WTC11 (cell line): Measurements from ENCODE around the gene HES6. TPM values are rescaled to one million over a fixed set of nuclear protein-coding genes. Genes with fewer than 3 reads are reported as not detected.
A peak's percentile ranks its signal among the peaks of the same experiment; 100 is the strongest.

Experiments used
- ATAC-seq: fragments of 200-7000 bp; cut with Tn5 transposase; 2 replicates; pipeline ENCODE4 v1.10.0; 2021; ENCODE audit warnings: mild to moderate bottlenecking, moderate library complexity
- CTCF ChIA-PET: fragments of 300-600 bp; sonication (Branson Sonifier 250); formaldehyde crosslinking; loops from one replicate; lab custom pipeline; 2021; ENCODE audit warnings: antibody characterized with exemption; lab: Charles Lee
- POLR2A ChIA-PET: fragments of 350-600 bp; sonication (Branson Sonifier 250); formaldehyde crosslinking; loops from one replicate; lab custom pipeline; 2021; ENCODE audit warnings: antibody characterized with exemption; lab: Charles Lee
- DNase-seq: peaks from one replicate; pipeline ENCODE4 v3.0.0; 2021; ENCODE audit warnings: low spot score
- H3K27ac Mint-ChIP-seq: 2 replicates; pipeline ENCODE4 v1.8.0; 2021; ENCODE audit warnings: mixed read lengths
- H3K27me3 Mint-ChIP-seq: 2 replicates; pipeline ENCODE4 v1.8.0; 2021; ENCODE audit warnings: low read depth, mild to moderate bottlenecking, moderate library complexity, mixed read lengths
- H3K36me3 Mint-ChIP-seq: 2 replicates; pipeline ENCODE4 v1.8.0; 2021; ENCODE audit warnings: mixed read lengths
- H3K4me1 Mint-ChIP-seq: 2 replicates; pipeline ENCODE4 v1.8.0; 2022; ENCODE audit warnings: mixed read lengths
- H3K4me3 Mint-ChIP-seq: 2 replicates; pipeline ENCODE4 v1.8.0; 2021; ENCODE audit warnings: mild to moderate bottlenecking, moderate library complexity, mixed read lengths
- H3K9me3 Mint-ChIP-seq: 2 replicates; pipeline ENCODE4 v1.8.0; 2021; ENCODE audit warnings: mixed read lengths
- ARID4B ChIP-seq: sonication (generic); formaldehyde crosslinking; IDR thresholded peaks from 2 replicates; pipeline ENCODE4 v1.8.0; 2023; ENCODE audit warnings: missing genetic modification reagents, mild to moderate bottlenecking, borderline replicate concordance
- CREM ChIP-seq: sonication (generic); formaldehyde crosslinking; IDR thresholded peaks from 2 replicates; pipeline ENCODE4 v1.8.1; 2022; ENCODE audit warnings: mild to moderate bottlenecking, missing genetic modification reagents, moderate library complexity
- E2F5 ChIP-seq: sonication (generic); formaldehyde crosslinking; IDR thresholded peaks from 2 replicates; pipeline ENCODE4 v1.8.1; 2022; ENCODE audit warnings: mild to moderate bottlenecking, moderate library complexity, missing genetic modification reagents
- EMX1 ChIP-seq: fragments of 250-450 bp; sonication (Bioruptor Pico); IDR thresholded peaks from 2 replicates; pipeline ENCODE4 v1.8.0; 2021; ENCODE audit warnings: mild to moderate bottlenecking
- GABPB1 ChIP-seq: sonication (generic); formaldehyde crosslinking; IDR thresholded peaks from 2 replicates; pipeline ENCODE4 v1.8.1; 2023; ENCODE audit warnings: mild to moderate bottlenecking, missing genetic modification reagents
- KAT7 ChIP-seq: sonication (generic); formaldehyde crosslinking; IDR thresholded peaks from 2 replicates; pipeline ENCODE4 v1.8.1; 2023; ENCODE audit warnings: missing genetic modification reagents, mild to moderate bottlenecking, borderline replicate concordance
- PREB ChIP-seq: sonication (generic); formaldehyde crosslinking; IDR thresholded peaks from 2 replicates; pipeline ENCODE4 v1.8.1; 2022; ENCODE audit warnings: mild to moderate bottlenecking, missing genetic modification reagents, moderate library complexity, borderline replicate concordance
- RELA ChIP-seq: sonication (generic); formaldehyde crosslinking; IDR thresholded peaks from 2 replicates; pipeline ENCODE4 v1.8.1; 2022; ENCODE audit warnings: missing genetic modification reagents, mild to moderate bottlenecking, borderline replicate concordance
- RORB ChIP-seq: fragments of 250-450 bp; sonication (Bioruptor Pico); IDR thresholded peaks from 2 replicates; pipeline ENCODE4 v1.9.0; 2021; ENCODE audit warnings: mild to moderate bottlenecking
- TEAD1 ChIP-seq: sonication (generic); formaldehyde crosslinking; IDR thresholded peaks from 2 replicates; pipeline ENCODE4 v1.8.0; 2022; ENCODE audit warnings: mild to moderate bottlenecking, missing genetic modification reagents
- TEAD4 ChIP-seq: sonication (generic); formaldehyde crosslinking; IDR thresholded peaks from 2 replicates; pipeline ENCODE4 v1.8.0; 2022; ENCODE audit warnings: mild to moderate bottlenecking, missing genetic modification reagents
- TP53 ChIP-seq: sonication (generic); formaldehyde crosslinking; IDR thresholded peaks from 2 replicates; pipeline ENCODE4 v1.8.1; 2023; ENCODE audit warnings: mild to moderate bottlenecking, missing genetic modification reagents
- ZNF138 ChIP-seq: sonication (generic); formaldehyde crosslinking; conservative IDR thresholded peaks from 2 replicates; pipeline ENCODE4 v1.8.1; 2022; ENCODE audit warnings: mild to moderate bottlenecking, moderate library complexity, missing genetic modification reagents
- ZNF232 ChIP-seq: sonication (generic); formaldehyde crosslinking; IDR thresholded peaks from 2 replicates; pipeline ENCODE4 v1.8.0; 2022; ENCODE audit warnings: mild to moderate bottlenecking, missing genetic modification reagents
- ZNF317 ChIP-seq: sonication (generic); formaldehyde crosslinking; IDR thresholded peaks from 2 replicates; pipeline ENCODE4 v1.8.1; 2023; ENCODE audit warnings: low read depth, mild to moderate bottlenecking, moderate library complexity, missing genetic modification reagents, borderline replicate concordance
- ZNF423 ChIP-seq: fragments of 250-450 bp; sonication (Bioruptor Pico); IDR thresholded peaks from 2 replicates; pipeline ENCODE4 v2.1.2; 2022; ENCODE audit warnings: mild to moderate bottlenecking, moderate library complexity
- total RNA-seq: library from RNA; stranded (reverse); gene quantifications from 3 replicates; pipeline ENCODE4 v1.2.3, GENCODE V29; 2021
- TF ChIP-seq, protein P1 (sequence below): sonication (generic); formaldehyde crosslinking; IDR thresholded peaks from 2 replicates; pipeline ENCODE4 v1.8.0; 2022; ENCODE audit warnings: mild to moderate bottlenecking, missing genetic modification reagents
- TF ChIP-seq, protein P2 (sequence below): sonication (generic); formaldehyde crosslinking; IDR thresholded peaks from 2 replicates; pipeline ENCODE4 v1.8.1; 2023; ENCODE audit warnings: mild to moderate bottlenecking, missing genetic modification reagents, moderate library complexity
- TF ChIP-seq, protein P3 (sequence below): sonication (generic); formaldehyde crosslinking; IDR thresholded peaks from 2 replicates; pipeline ENCODE4 v1.8.1; 2023; ENCODE audit warnings: mild to moderate bottlenecking, moderate library complexity, missing genetic modification reagents
- TF ChIP-seq, protein P4 (sequence below): sonication (generic); formaldehyde crosslinking; conservative IDR thresholded peaks from 2 replicates; pipeline ENCODE4 v1.8.1; 2023; ENCODE audit warnings: mild to moderate bottlenecking, low read depth, missing genetic modification reagents, moderate library complexity

Gene HES6
- total RNA-seq, 1 experiment from 2014 or later, result 52.1 TPM

- TF ChIP-seq ARID4B (CRISPR knock-in tag) (peak; percentile 87; the same call in 1 of the 2 replicates), TEAD1 (CRISPR knock-in tag) (no peak), RELA (CRISPR knock-in tag) (0 out of 2 replicates have a peak, but pooled peaks have one; percentile 11), TEAD4 (CRISPR knock-in tag) (no peak), ZNF138 (CRISPR knock-in tag) (no peak), RORB (no peak), GABPB1 (CRISPR knock-in tag) (peak; percentile 79), E2F5 (CRISPR knock-in tag) (peak; percentile 90), PREB (CRISPR knock-in tag) (no peak; the same call in 1 of the 2 replicates), ZNF317 (peak; percentile 65), ZNF232 (CRISPR knock-in tag) (no peak), ZNF423 (CRISPR knock-in tag) (no peak), CREM (peak; percentile 61; the same call in 1 of the 2 replicates)
- TF ChIP-seq, protein P1, sequence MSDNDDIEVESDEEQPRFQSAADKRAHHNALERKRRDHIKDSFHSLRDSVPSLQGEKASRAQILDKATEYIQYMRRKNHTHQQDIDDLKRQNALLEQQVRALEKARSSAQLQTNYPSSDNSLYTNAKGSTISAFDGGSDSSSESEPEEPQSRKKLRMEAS (CRISPR knock-in tag), result peak; percentile 95
- TF ChIP-seq, protein P2, sequence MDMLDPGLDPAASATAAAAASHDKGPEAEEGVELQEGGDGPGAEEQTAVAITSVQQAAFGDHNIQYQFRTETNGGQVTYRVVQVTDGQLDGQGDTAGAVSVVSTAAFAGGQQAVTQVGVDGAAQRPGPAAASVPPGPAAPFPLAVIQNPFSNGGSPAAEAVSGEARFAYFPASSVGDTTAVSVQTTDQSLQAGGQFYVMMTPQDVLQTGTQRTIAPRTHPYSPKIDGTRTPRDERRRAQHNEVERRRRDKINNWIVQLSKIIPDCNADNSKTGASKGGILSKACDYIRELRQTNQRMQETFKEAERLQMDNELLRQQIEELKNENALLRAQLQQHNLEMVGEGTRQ (CRISPR knock-in tag), result 0 out of 2 replicates have a peak, but pooled peaks have one; percentile 6
- TF ChIP-seq, all 79 proteins: peak for 15
Measured at GRCh38 chr2:238288650-238289573, 49.1 kb upstream of the HES6 start (continued).

DNA sequence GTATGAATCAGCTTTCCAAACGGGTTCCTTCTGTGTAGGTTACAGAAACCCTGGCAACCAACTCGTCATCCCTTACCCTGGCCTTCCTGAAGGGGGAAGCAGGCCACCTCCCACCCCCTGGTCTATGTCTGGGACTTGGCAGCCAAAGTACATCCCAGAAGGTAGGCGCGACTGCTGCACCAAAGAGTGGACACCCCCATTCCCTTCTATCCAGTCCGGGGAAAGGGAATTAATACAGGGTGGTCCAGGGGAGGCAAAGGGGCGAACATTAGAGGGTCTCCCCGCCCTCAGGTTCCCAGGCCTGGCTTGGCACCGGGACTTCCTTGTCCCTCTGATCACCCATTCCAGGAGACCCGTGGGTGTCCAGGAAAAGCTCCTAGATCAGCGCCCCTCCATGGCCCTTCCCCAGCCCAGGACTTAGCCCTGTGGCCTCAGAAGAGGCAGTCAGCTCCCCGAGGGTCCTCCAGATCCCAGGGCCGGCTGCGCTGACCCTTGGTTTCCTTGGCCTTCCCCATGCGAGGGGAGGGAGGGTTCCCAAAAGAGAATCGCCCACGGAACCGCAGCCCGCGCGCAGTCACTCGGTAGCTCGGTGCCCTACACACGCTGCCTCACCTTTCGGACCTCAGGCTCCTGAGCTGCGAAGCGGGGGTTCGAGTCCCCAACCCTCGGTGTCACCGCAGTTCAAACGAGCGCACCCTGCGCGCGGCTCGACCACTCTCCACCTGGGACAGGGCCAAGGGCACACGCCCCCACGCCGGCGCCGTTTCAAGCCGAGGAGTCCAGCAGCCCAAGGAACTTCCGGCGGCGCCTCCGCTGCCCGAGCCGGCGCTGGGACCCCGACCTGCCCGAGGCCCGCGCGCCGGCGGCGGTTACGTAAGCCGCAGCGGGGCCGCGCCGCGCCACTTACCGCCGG is 48.2 kb upstream of the HES6 start, which contains the start of gene PER2:
Gene PER2 (minus strand): TSS at position 874 of the 913 bp plus-strand sequence. CDS start 10,674 bp downstream, outside the sequence.
- POLR2A ChIA-PET, result interaction anchor here (1.6 kb wide), 1 partner anchor 10 kb away, joined by 4 read pairs; no protein-coding TSS in a partner anchor
- Mint-ChIP-seq H3K4me1 (peaks cover 23% of the 10 kb centered on the region), H3K27ac (peak within 1 kb of the TSS; percentile 58; the same call in 1 of the 2 replicates), H3K36me3 (no peaks in the 10 kb centered on the region), H3K4me3 (peak within 1 kb of the TSS; percentile 79), H3K27me3 (peaks cover 4% of the 10 kb centered on the region; the same call in 1 of the 2 replicates), H3K9me3 (no peaks in the 10 kb centered on the region)
- DNase-seq (peak; percentile 60), ATAC-seq (peak; percentile 30)
- CTCF ChIA-PET, result interaction anchor here (0.7 to 6.9 kb wide), 8 partner anchors 10 to 365 kb away, joined by 3 to 50 read pairs (median 3); no protein-coding TSS in a partner anchor
- TF ChIP-seq ZNF232 (CRISPR knock-in tag) (no peak), EMX1 (no peak), TP53 (CRISPR knock-in tag) (0 out of 2 replicates have a peak, but pooled peaks have one; percentile 32), KAT7 (CRISPR knock-in tag) (peak; percentile 42; the same call in 1 of the 2 replicates), GABPB1 (CRISPR knock-in tag) (peak; percentile 22; the same call in 1 of the 2 replicates)
- TF ChIP-seq, protein P3, sequence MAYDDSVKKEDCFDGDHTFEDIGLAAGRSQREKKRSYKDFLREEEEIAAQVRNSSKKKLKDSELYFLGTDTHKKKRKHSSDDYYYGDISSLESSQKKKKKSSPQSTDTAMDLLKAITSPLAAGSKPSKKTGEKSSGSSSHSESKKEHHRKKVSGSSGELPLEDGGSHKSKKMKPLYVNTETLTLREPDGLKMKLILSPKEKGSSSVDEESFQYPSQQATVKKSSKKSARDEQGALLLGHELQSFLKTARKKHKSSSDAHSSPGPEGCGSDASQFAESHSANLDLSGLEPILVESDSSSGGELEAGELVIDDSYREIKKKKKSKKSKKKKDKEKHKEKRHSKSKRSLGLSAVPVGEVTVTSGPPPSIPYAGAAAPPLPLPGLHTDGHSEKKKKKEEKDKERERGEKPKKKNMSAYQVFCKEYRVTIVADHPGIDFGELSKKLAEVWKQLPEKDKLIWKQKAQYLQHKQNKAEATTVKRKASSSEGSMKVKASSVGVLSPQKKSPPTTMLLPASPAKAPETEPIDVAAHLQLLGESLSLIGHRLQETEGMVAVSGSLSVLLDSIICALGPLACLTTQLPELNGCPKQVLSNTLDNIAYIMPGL (CRISPR knock-in tag), result 0 out of 2 replicates have a peak, but pooled peaks have one; percentile 1
- TF ChIP-seq, protein P4, sequence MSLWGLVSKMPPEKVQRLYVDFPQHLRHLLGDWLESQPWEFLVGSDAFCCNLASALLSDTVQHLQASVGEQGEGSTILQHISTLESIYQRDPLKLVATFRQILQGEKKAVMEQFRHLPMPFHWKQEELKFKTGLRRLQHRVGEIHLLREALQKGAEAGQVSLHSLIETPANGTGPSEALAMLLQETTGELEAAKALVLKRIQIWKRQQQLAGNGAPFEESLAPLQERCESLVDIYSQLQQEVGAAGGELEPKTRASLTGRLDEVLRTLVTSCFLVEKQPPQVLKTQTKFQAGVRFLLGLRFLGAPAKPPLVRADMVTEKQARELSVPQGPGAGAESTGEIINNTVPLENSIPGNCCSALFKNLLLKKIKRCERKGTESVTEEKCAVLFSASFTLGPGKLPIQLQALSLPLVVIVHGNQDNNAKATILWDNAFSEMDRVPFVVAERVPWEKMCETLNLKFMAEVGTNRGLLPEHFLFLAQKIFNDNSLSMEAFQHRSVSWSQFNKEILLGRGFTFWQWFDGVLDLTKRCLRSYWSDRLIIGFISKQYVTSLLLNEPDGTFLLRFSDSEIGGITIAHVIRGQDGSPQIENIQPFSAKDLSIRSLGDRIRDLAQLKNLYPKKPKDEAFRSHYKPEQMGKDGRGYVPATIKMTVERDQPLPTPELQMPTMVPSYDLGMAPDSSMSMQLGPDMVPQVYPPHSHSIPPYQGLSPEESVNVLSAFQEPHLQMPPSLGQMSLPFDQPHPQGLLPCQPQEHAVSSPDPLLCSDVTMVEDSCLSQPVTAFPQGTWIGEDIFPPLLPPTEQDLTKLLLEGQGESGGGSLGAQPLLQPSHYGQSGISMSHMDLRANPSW (CRISPR knock-in tag), result no peak
